22Rv1 (cell line): ENCODE results near the gene MORN5.

Experiments used
- ZFX ChIP-seq: fragments of 450-650 bp; IDR thresholded peaks from 2 replicates; pipeline ENCODE4 v1.6.1; 2017; ENCODE audit warnings: antibody characterized with exemption, borderline replicate concordance
- TF ChIP-seq, protein P1 (sequence below): fragments of 450-650 bp; IDR thresholded peaks from 2 replicates; pipeline ENCODE4 v1.5.1; 2017; ENCODE audit warnings: mild to moderate bottlenecking

DNA sequence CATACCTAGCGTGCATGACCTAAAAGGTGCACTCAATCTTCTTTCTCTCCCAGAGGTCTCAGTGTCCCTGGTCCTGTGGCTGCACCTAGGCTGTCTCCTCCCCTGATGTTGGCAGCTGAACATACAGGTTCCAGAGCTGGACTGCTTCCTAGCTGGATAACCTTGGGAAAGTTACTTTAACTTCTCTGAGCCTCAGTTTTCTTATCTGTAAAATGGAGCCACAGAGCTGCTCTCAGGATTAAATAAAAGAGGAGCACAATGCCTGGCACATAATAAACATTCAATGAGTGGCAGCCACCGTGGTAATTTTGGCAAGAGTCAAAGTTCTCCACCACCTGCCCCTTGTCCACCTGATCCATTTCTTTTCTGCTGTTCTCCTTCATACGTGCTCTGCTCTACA is 14.0 kb downstream of the MORN5 start:
- TF ChIP-seq, protein P1, sequence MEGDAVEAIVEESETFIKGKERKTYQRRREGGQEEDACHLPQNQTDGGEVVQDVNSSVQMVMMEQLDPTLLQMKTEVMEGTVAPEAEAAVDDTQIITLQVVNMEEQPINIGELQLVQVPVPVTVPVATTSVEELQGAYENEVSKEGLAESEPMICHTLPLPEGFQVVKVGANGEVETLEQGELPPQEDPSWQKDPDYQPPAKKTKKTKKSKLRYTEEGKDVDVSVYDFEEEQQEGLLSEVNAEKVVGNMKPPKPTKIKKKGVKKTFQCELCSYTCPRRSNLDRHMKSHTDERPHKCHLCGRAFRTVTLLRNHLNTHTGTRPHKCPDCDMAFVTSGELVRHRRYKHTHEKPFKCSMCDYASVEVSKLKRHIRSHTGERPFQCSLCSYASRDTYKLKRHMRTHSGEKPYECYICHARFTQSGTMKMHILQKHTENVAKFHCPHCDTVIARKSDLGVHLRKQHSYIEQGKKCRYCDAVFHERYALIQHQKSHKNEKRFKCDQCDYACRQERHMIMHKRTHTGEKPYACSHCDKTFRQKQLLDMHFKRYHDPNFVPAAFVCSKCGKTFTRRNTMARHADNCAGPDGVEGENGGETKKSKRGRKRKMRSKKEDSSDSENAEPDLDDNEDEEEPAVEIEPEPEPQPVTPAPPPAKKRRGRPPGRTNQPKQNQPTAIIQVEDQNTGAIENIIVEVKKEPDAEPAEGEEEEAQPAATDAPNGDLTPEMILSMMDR: no peak
- TF ChIP-seq ZFX: no peak
